Measurements from ENCODE around the gene KAT6B. TPM values are rescaled to one million over a fixed set of nuclear protein-coding genes. Genes with fewer than 3 reads are reported as not detected.

KAT6B gene
- total RNA-seq, 4 donors from 2014 or later: 29.1 to 159 (median 61.2) TPM

- Histone ChIP-seq H3K27me3 (no peaks in the 10 kb centered on the region), H3K9me3 (no peaks in the 10 kb centered on the region), H3K27ac (no peak overlapping the region), H3K36me3 (no peaks in the 10 kb centered on the region), H3K4me3 (no peak overlapping the region), H3K4me1 (no peaks in the 10 kb centered on the region)
- TF ChIP-seq POLR2A (IDR thresholded peaks at IDR 0.05) (no peak), CTCF (IDR thresholded peaks at IDR 0.05) (no peak)
- intact Hi-C loops (cut with DNase I; ENCODE audit: low total_unique reads): no loop called here
- DNase-seq: no peak
These were observed 203.0 kb downstream of the KAT6B start for GRCh38 chr10:75029420-75029819.

DNA sequence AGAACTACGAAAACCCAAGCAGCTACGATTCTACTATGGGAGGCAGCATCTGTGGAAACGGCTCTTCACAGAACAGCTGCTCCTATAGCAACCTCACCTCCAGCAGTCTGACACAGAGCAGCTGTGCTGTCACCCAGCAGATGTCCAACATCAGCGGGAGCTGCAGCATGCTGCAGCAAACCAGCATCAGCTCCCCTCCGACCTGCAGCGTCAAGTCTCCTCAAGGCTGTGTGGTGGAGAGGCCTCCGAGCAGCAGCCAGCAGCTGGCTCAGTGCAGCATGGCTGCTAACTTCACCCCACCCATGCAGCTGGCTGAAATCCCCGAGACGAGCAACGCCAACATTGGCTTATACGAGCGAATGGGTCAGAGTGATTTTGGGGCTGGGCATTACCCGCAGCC, 203.5 kb downstream of the KAT6B start:
- intact Hi-C loops (cut with DNase I; ENCODE audit: low total_unique reads): no loop called here

GRCh38 chr10:75030371-75030770, 204.0 kb downstream of the KAT6B start:
- H3K27me3 ChIP-seq: no peaks in the 10 kb centered on the region
- no peaks in the 10 kb centered on the region for H3K9me3 ChIP-seq
- TF ChIP-seq POLR2A (IDR thresholded peaks at IDR 0.05) (no peak), CTCF (IDR thresholded peaks at IDR 0.05) (no peak)
- no peaks in the 10 kb centered on the region for H3K4me1 ChIP-seq
- no peak overlapping the region for H3K27ac ChIP-seq
- no peak for DNase-seq
- H3K4me3 ChIP-seq: no peak overlapping the region
- intact Hi-C loops (cut with DNase I; ENCODE audit: low total_unique reads): no loop called here
- H3K36me3 ChIP-seq: no peaks in the 10 kb centered on the region

More for the DNA sequence above, 203.5 kb downstream of the KAT6B start:
- TF ChIP-seq POLR2A (IDR thresholded peaks at IDR 0.05): no peak
- no peak for TF ChIP-seq CTCF (IDR thresholded peaks at IDR 0.05)
- Histone ChIP-seq H3K27ac (no peak overlapping the region), H3K4me1 (no peaks in the 10 kb centered on the region), H3K27me3 (no peaks in the 10 kb centered on the region), H3K36me3 (no peaks in the 10 kb centered on the region), H3K4me3 (no peak overlapping the region), H3K9me3 (no peaks in the 10 kb centered on the region)
- DNase-seq: peak in 1 of 2 donors; percentile 62

DNA sequence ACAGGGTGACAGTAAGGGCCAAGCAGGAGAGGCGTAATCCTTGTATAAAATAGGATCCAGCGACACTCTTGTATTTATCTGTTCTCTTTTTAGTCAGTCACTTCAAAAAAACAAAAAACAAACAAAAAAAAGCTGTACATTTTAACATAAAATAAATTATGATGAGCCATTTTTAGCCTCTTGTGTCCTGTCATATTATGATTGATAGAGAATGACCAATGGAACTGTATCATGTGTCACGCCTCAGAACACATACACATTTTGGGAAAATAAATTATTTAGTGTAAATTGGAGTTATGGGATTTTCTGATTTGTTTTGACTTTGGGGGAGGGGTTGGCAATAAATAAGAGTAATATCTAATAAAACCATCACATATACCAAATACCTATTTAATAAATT, 205.7 kb downstream of the KAT6B start:
- intact Hi-C loops (cut with DNase I; ENCODE audit: low total_unique reads): no loop called here
- H3K36me3 ChIP-seq: no peaks in the 10 kb centered on the region
- H3K4me1 ChIP-seq: no peaks in the 10 kb centered on the region
- TF ChIP-seq POLR2A (IDR thresholded peaks at IDR 0.05): no peak
- TF ChIP-seq CTCF (IDR thresholded peaks at IDR 0.05): no peak
- H3K27ac ChIP-seq: no peak overlapping the region
- no peak overlapping the region for H3K4me3 ChIP-seq
- H3K27me3 ChIP-seq: no peaks in the 10 kb centered on the region
- no peaks in the 10 kb centered on the region for H3K9me3 ChIP-seq
- no peak for DNase-seq

DNA sequence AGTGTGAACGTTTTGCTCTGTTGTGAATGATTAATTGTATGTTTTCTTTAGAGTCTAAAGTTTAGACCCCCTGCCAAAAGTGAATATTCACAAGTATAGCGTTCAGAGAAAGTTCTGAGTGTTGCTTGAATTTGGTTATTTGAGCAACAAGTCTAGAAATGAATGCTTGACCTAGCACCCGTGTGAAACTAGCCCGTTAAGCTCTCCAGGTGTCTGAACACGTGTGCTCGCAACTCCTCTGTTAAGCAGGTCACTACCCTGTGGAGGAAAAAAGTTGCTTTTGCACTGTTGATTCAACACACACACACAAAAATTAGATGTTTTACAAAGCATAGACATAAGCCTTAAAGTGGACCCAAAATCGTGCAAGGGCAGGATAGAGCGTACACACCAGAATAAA, 206.4 kb downstream of the KAT6B start:
- intact Hi-C loops (cut with DNase I; ENCODE audit: low total_unique reads): no loop called here
- no peak overlapping the region for H3K27ac ChIP-seq
- TF ChIP-seq POLR2A (IDR thresholded peaks at IDR 0.05) (no peak), CTCF (IDR thresholded peaks at IDR 0.05) (no peak)
- H3K9me3 ChIP-seq: no peaks in the 10 kb centered on the region
- no peaks in the 10 kb centered on the region for H3K36me3 ChIP-seq
- H3K4me3 ChIP-seq: no peak overlapping the region
- DNase-seq: no peak
- no peaks in the 10 kb centered on the region for H3K27me3 ChIP-seq
- H3K4me1 ChIP-seq: peaks cover 0 to 2% of the 10 kb centered on the region in 2 donors

Measured in uterus (tissue), 4 donors.